HCT116 (cell line): Measurements from ENCODE around the gene CLOCK. TPM values are rescaled to one million over a fixed set of nuclear protein-coding genes. Genes with fewer than 3 reads are reported as not detected.

Experiments used
- ATAC-seq: fragments of 200-7000 bp; cut with Tn5 transposase; 2 replicates; pipeline ENCODE4 v1.9.1; 2020; ENCODE audit warnings: mild to moderate bottlenecking, moderate library complexity
- BruUV-seq: library from RNA; stranded (reverse); fragments of 400-500 nt; replicated peaks from 2 replicates; lab custom pipeline; 2021; lab: Mats Ljungman, UMichigan
- CTCF ChIA-PET: fragments of 300-600 bp; sonication (Branson Sonifier 250); formaldehyde crosslinking; loops from one replicate; lab custom pipeline; 2021; ENCODE audit warnings: antibody characterized with exemption; lab: Charles Lee
- POLR2A ChIA-PET: fragments of 300-600, 350-600 bp; sonication (Branson Sonifier 250); formaldehyde crosslinking; loops from one replicate; lab custom pipeline; 2021; ENCODE audit warnings: antibody characterized with exemption; lab: Charles Lee
- RAD21 ChIA-PET, 2 experiments: fragments of 300-600 bp; sonication (Branson Sonifier 250); formaldehyde crosslinking; loops; one replicate each; lab custom pipeline; 2023; ENCODE audit warnings: low total read pairs in 2 of 2; ENCODE audit not compliant: uncharacterized antibody in 2 of 2, unreplicated experiment in 2 of 2, low non-redundant PET in 1 of 2; lab: Charles Lee
- DNase-seq: peaks from one replicate; pipeline ENCODE4 v3.0.0-alpha.2; 2010; ENCODE audit warnings: low read depth, low spot score
- H2AFZ ChIP-seq: fragments of 200-600 bp; shearing (Covaris generic), sonication (generic); 2 replicates; pipeline ENCODE4 v1.6.1; 2017; ENCODE audit warnings: low read depth, mixed run types, mixed read lengths, antibody characterized with exemption, low read length; ENCODE audit not compliant: poor library complexity, severe bottlenecking
- H3K27ac ChIP-seq: 2 replicates; pipeline ENCODE4 v1.5.1; 2012; ENCODE audit warnings: low read depth, low read length
- H3K27me3 ChIP-seq: fragments of 200-600 bp; sonication (generic); 2 replicates; pipeline ENCODE4 v1.6.1; 2016; ENCODE audit warnings: mixed run types, low read length, mixed read lengths; ENCODE audit not compliant: insufficient read depth
- H3K36me3 ChIP-seq, 2 experiments: fragments of 200-500 bp in 1 of 2; fragments of 200-600 bp in 1 of 2; sonication (Bioruptor generic) in 1 of 2; sonication (generic) in 1 of 2; 2 replicates each; pipeline versions ENCODE4 v1.5.1 to v1.6.1; 2014 to 2016; ENCODE audit warnings: low read length in 2 of 2, inconsistent platforms in 1 of 2, mixed read lengths in 1 of 2, mixed run types in 1 of 2; ENCODE audit not compliant: insufficient read depth in 2 of 2, control insufficient read depth in 1 of 2
- H3K4me1 ChIP-seq, 2 experiments: fragments of 200-600 bp in 1 of 2; sonication (generic) in 1 of 2; 2 replicates each; pipeline versions ENCODE4 v1.5.1 to v1.6.1; 2012 to 2017; ENCODE audit warnings: low read length in 2 of 2, inconsistent platforms in 1 of 2, mild to moderate bottlenecking in 1 of 2, mixed read lengths in 1 of 2, mixed run types in 1 of 2, moderate library complexity in 1 of 2; ENCODE audit not compliant: insufficient read depth in 2 of 2, control insufficient read depth in 1 of 2
- H3K4me2 ChIP-seq: fragments of 200-600 bp; sonication (generic); 2 replicates; pipeline ENCODE4 v1.6.1; 2017; ENCODE audit warnings: mixed run types, low read length, mixed read lengths
- H3K4me3 ChIP-seq, 2 experiments: fragments of 200-600 bp in 1 of 2; sonication (generic) in 1 of 2; replicated peaks in 1 of 2; 2 replicates each; pipeline ENCODE4 v1.5.1; 2011 to 2016; ENCODE audit warnings: low read length in 2 of 2, control low read depth in 1 of 2, low read depth in 1 of 2, mild to moderate bottlenecking in 1 of 2, mixed read lengths in 1 of 2, mixed run types in 1 of 2
- H3K79me2 ChIP-seq: fragments of 200-600 bp; sonication (generic); 2 replicates; pipeline ENCODE4 v1.6.1; 2017; ENCODE audit warnings: mild to moderate bottlenecking, mixed run types, low read length, moderate library complexity, mixed read lengths; ENCODE audit not compliant: insufficient read depth
- H3K9ac ChIP-seq: fragments of 200-600 bp; sonication (generic); 2 replicates; pipeline ENCODE4 v1.6.1; 2016; ENCODE audit warnings: low read length, mixed read lengths
- H3K9me2 ChIP-seq: fragments of 200-600 bp; sonication (generic), shearing (Covaris generic); 2 replicates; pipeline ENCODE4 v1.6.1; 2017; ENCODE audit warnings: mixed run types, mild to moderate bottlenecking, moderate library complexity; ENCODE audit not compliant: insufficient read depth
- H3K9me3 ChIP-seq, 2 experiments: fragments of 200-500 bp in 1 of 2; fragments of 200-600 bp in 1 of 2; sonication (Bioruptor generic) in 1 of 2; sonication (generic) in 1 of 2; 2 replicates each; pipeline ENCODE4 v1.6.1; 2014 to 2017; ENCODE audit warnings: low read length in 2 of 2, mixed read lengths in 2 of 2, inconsistent platforms in 1 of 2, low read depth in 1 of 2, mild to moderate bottlenecking in 1 of 2, mixed run types in 1 of 2, moderate library complexity in 1 of 2; ENCODE audit not compliant: control insufficient read depth in 1 of 2, insufficient read depth in 1 of 2
- H4K20me1 ChIP-seq: fragments of 200-600 bp; sonication (generic), shearing (Covaris generic); 2 replicates; pipeline ENCODE4 v1.6.1; 2017; ENCODE audit warnings: mixed run types, mild to moderate bottlenecking, moderate library complexity; ENCODE audit not compliant: insufficient read depth
- ATF3 ChIP-seq: IDR thresholded peaks from 2 replicates; pipeline ENCODE4 v1.6.1; 2012
- CTCF ChIP-seq, 3 experiments: fragments of 200-600 bp in 1 of 3; sonication (generic) in 1 of 3; IDR thresholded peaks in 2 of 3; conservative IDR thresholded peaks in 1 of 3; 2 replicates each; pipeline ENCODE4 v1.5.1; 2012 to 2017; ENCODE audit warnings: low read depth in 2 of 3, low read length in 2 of 3, antibody characterized with exemption in 1 of 3, borderline replicate concordance in 1 of 3, control low read depth in 1 of 3, mild to moderate bottlenecking in 1 of 3, mixed read lengths in 1 of 3, mixed run types in 1 of 3, moderate library complexity in 1 of 3; ENCODE audit not compliant: insufficient read depth in 1 of 3
- EZH2 ChIP-seq: fragments of 200-600 bp; sonication (generic); IDR thresholded peaks from 2 replicates; pipeline ENCODE4 v1.6.1; 2017; ENCODE audit warnings: antibody characterized with exemption, mixed run types
- FOSL1 ChIP-seq: IDR thresholded peaks from 2 replicates; pipeline ENCODE4 v1.6.1; 2012; ENCODE audit warnings: low read depth
- POLR2A ChIP-seq: IDR thresholded peaks from 2 replicates; pipeline ENCODE4 v1.7.0; 2011; ENCODE audit warnings: borderline replicate concordance; ENCODE audit not compliant: insufficient read depth, insufficient read length; ENCODE audit errors: extremely low read depth
- RAD21 ChIP-seq: IDR thresholded peaks from 2 replicates; pipeline ENCODE4 v1.6.1; 2012; ENCODE audit warnings: low read depth, mild to moderate bottlenecking
- SP1 ChIP-seq: IDR thresholded peaks from 2 replicates; pipeline ENCODE4 v1.6.1; 2012; ENCODE audit warnings: low read depth
- SRF ChIP-seq: IDR thresholded peaks from 2 replicates; pipeline ENCODE4 v1.6.1; 2012; ENCODE audit warnings: low read depth
- YY1 ChIP-seq: IDR thresholded peaks from 2 replicates; pipeline ENCODE4 v1.6.1; 2011; ENCODE audit warnings: low read length, low read depth, moderate library complexity, mild to moderate bottlenecking; ENCODE audit not compliant: insufficient replicate concordance; ENCODE audit errors: extremely low read depth
- ZNF274 ChIP-seq: fragments of 200-500 bp; sonication (Bioruptor generic); IDR thresholded peaks from 2 replicates; pipeline ENCODE4 v1.6.1; 2014; ENCODE audit warnings: mild to moderate bottlenecking, low read depth, low read length, inconsistent platforms
- intact Hi-C: fragments of 100-400 bp; cut with micrococcal nuclease; formaldehyde crosslinking; loops from 2 replicates; pipeline ENCODE4 v1.10.0; 2022
- total RNA-seq: library from RNA; stranded (reverse); gene quantifications from one replicate; pipeline ENCODE4 v1.2.1, GENCODE V29; 2021; ENCODE audit not compliant: unreplicated experiment

Gene CLOCK
- total RNA-seq, 1 experiment from 2014 or later = 38.7 TPM

GRCh38 chr4:55568905-55569504, 22.3 kb upstream of the CLOCK start:
- DNase-seq = no peak
- ChIA-PET CTCF (no interaction called here), RAD21 (no interaction called here)
- H3K9ac ChIP-seq = no peak overlapping the region
- no peaks in the 10 kb centered on the region for H4K20me1 ChIP-seq
- H3K27me3 ChIP-seq = no peaks in the 10 kb centered on the region
- no peak overlapping the region for H3K4me2 ChIP-seq
- BruUV-seq = no TSS peak
- no peak for TF ChIP-seq YY1
- no peak for TF ChIP-seq CTCF (IDR thresholded peaks at IDR 0.05 in 2 of 3, conservative IDR thresholded peaks at IDR 0.05 in 1 of 3; ENCODE audit: borderline replicate concordance in 1 of 3, insufficient read depth in 1 of 3, low read depth in 2 of 3, low read length in 2 of 3)
- no peak for TF ChIP-seq FOSL1
- TF ChIP-seq ZNF274 = no peak
- no peak for TF ChIP-seq EZH2
- no peak for TF ChIP-seq SRF
- TF ChIP-seq RAD21 = no peak
- TF ChIP-seq SP1 = no peak
- no peak for TF ChIP-seq ATF3
- TF ChIP-seq POLR2A = no peak
- TF ChIP-seq, all 23 proteins: peak for 0
- POLR2A ChIA-PET = no interaction called here
- ATAC-seq = no peak
- H3K27ac ChIP-seq = no peak overlapping the region
- no peak overlapping the region for H3K4me3 ChIP-seq
- H3K9me3 ChIP-seq = no peaks in the 10 kb centered on the region
- intact Hi-C loops = no loop called here
- H2AFZ ChIP-seq = no peak overlapping the region
- no peaks in the 10 kb centered on the region for H3K9me2 ChIP-seq
- no peaks in the 10 kb centered on the region for H3K4me1 ChIP-seq
- no peaks in the 10 kb centered on the region for H3K79me2 ChIP-seq
- H3K36me3 ChIP-seq = no peaks in the 10 kb centered on the region
